ENCODE data around the gene PACSIN2.

The PACSIN2 gene

DNA sequence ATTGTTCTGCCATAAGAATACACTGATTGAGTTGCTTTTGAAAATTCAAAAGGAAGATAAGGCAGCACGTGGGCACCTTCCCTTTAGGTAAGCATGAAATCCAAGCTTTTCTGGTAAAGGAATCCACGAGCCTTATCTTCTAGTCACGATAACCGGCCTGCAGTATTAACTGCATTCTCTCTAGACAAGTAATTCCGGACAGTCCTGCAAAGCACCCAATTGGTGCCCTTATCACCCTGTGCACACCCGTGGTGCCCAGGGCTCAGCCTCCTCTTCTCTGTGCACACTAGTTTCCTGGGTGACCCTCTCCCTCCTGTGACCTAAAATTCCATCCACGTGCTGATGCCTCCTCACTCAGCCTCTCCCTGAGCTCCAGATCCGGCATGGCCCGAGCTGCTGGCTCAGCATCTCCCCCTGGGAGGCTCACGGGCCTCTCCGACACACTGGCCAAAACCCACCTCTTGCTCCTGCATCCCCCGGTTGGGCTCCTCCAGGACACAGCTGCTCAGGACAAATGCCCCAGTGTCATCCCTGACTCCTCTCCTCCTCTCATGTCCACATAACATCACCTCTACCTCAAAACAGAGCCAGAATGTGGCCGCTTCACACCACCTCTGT is 63.7 kb downstream of the PACSIN2 start:
- no peak overlapping the region for H3K4me3 ChIP-seq (ENCODE audit: low read depth, low read length)
- no peak for DNase-seq (ENCODE audit: low read depth)
- TF ChIP-seq, protein P1, sequence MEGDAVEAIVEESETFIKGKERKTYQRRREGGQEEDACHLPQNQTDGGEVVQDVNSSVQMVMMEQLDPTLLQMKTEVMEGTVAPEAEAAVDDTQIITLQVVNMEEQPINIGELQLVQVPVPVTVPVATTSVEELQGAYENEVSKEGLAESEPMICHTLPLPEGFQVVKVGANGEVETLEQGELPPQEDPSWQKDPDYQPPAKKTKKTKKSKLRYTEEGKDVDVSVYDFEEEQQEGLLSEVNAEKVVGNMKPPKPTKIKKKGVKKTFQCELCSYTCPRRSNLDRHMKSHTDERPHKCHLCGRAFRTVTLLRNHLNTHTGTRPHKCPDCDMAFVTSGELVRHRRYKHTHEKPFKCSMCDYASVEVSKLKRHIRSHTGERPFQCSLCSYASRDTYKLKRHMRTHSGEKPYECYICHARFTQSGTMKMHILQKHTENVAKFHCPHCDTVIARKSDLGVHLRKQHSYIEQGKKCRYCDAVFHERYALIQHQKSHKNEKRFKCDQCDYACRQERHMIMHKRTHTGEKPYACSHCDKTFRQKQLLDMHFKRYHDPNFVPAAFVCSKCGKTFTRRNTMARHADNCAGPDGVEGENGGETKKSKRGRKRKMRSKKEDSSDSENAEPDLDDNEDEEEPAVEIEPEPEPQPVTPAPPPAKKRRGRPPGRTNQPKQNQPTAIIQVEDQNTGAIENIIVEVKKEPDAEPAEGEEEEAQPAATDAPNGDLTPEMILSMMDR (IDR thresholded peaks at IDR 0.05; ENCODE audit: low read depth, low read length) = no peak
- TF ChIP-seq MYC (IDR thresholded peaks at IDR 0.05; ENCODE audit: low read depth, low read length) (no peak), POLR2A (IDR thresholded peaks at IDR 0.05; ENCODE audit: extremely low read depth, insufficient read length) (no peak)
- TF ChIP-seq, protein P2, sequence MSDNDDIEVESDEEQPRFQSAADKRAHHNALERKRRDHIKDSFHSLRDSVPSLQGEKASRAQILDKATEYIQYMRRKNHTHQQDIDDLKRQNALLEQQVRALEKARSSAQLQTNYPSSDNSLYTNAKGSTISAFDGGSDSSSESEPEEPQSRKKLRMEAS (IDR thresholded peaks at IDR 0.05; ENCODE audit: low read depth, low read length) = no peak

- H3K4me3 ChIP-seq (ENCODE audit: low read depth, low read length) = no peak overlapping the region
- TF ChIP-seq, protein P2 (IDR thresholded peaks at IDR 0.05; ENCODE audit: low read depth, low read length) = no peak
- TF ChIP-seq MYC (IDR thresholded peaks at IDR 0.05; ENCODE audit: low read depth, low read length) (no peak), POLR2A (IDR thresholded peaks at IDR 0.05; ENCODE audit: extremely low read depth, insufficient read length) (no peak)
- TF ChIP-seq, protein P1 (IDR thresholded peaks at IDR 0.05; ENCODE audit: low read depth, low read length) = no peak
- DNase-seq (ENCODE audit: low read depth) = no peak
Observed at GRCh38 chr22:42950281-42950680, 64.7 kb downstream of the PACSIN2 start.

DNA sequence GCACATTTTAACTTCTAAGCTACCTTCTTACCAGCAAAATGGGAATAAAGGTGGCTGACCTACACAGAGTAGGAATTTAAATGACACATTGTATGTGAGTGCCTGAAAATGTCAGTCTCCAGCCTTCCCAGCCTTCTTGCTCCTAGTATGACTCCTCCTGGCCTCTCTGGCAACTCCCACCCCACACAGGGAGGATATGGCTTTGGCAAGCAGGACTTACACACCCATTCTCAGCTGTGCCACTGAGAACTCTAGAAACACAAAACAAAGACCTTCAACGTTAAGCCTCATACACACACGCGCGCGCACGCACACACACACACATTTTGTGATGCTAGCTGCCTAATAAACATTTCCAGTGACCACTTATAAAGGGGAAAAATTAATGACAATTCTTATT is 65.8 kb downstream of the PACSIN2 start:
- no peak overlapping the region for H3K4me3 ChIP-seq (ENCODE audit: low read depth, low read length)
- DNase-seq (ENCODE audit: low read depth) = no peak
- TF ChIP-seq, protein P2 (IDR thresholded peaks at IDR 0.05; ENCODE audit: low read depth, low read length) = no peak
- TF ChIP-seq, protein P1 (IDR thresholded peaks at IDR 0.05; ENCODE audit: low read depth, low read length) = no peak
- TF ChIP-seq MYC (IDR thresholded peaks at IDR 0.05; ENCODE audit: low read depth, low read length) (no peak), POLR2A (IDR thresholded peaks at IDR 0.05; ENCODE audit: extremely low read depth, insufficient read length) (no peak)

GRCh38 chr22:42948294-42948693 is 66.7 kb downstream of the PACSIN2 start:
- no peak overlapping the region for H3K4me3 ChIP-seq (ENCODE audit: low read depth, low read length)
- DNase-seq (ENCODE audit: low read depth) = no peak
- TF ChIP-seq MYC (IDR thresholded peaks at IDR 0.05; ENCODE audit: low read depth, low read length) = no peak
- TF ChIP-seq POLR2A (IDR thresholded peaks at IDR 0.05; ENCODE audit: extremely low read depth, insufficient read length) = no peak
- TF ChIP-seq, protein P2 (IDR thresholded peaks at IDR 0.05; ENCODE audit: low read depth, low read length) = no peak
- TF ChIP-seq, protein P1 (IDR thresholded peaks at IDR 0.05; ENCODE audit: low read depth, low read length) = no peak

- DNase-seq (ENCODE audit: low read depth) = peak; percentile 55
- no peak overlapping the region for H3K4me3 ChIP-seq (ENCODE audit: low read depth, low read length)
- TF ChIP-seq, protein P2 (IDR thresholded peaks at IDR 0.05; ENCODE audit: low read depth, low read length) = no peak
- TF ChIP-seq POLR2A (IDR thresholded peaks at IDR 0.05; ENCODE audit: extremely low read depth, insufficient read length) (no peak), MYC (IDR thresholded peaks at IDR 0.05; ENCODE audit: low read depth, low read length) (no peak)
- TF ChIP-seq, protein P1 (IDR thresholded peaks at IDR 0.05; ENCODE audit: low read depth, low read length) = no peak
Observed at GRCh38 chr22:42947211-42947990, 67.5 kb downstream of the PACSIN2 start.
